HG03378 (cell line): Measurements from ENCODE around the gene TPM3.
A peak's percentile ranks its signal among the peaks of the same experiment; 100 is the strongest.
"Not testable (repeated sequence)": the region's sequence is repeated elsewhere in the genome, so short reads cannot be mapped to it uniquely, and the experiment has no call there.

ENCODE experiments used
- ATAC-seq: cut with Tn5 transposase; IDR thresholded peaks from one replicate; pipeline ENCODE4 v1.9.1; 2021; ENCODE audit warnings: mild to moderate bottlenecking, moderate library complexity; ENCODE audit not compliant: unreplicated experiment

TPM3 gene

DNA sequence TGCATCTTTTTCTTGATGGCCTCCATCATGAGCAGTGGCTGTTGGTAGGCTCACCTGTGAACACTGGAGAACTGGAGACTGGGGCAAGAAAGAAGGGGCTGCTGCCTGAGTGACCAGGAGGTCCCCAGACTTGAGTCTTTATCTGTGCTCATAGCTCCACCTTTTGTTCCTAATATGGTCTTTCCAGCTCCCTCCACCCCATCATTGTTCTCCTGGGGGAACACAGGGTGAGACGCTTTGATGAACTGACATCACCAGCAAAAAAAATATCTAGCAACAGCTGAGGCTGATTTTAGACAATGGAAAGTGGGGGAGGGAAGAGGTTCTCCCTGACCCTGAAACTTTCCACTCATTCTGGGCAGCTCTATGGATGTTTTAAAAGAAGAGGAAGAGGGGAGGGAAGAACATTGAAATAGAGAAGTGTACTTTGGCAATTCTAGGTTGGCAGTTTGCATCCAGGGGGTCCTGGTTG, at the start of gene TPM3:
Gene TPM3 (minus strand): TSS at position 111 of the 472 bp plus-strand sequence. CDS start 82 bp downstream, at position 29.
- no peak for ATAC-seq

- ATAC-seq, result no peak
Observed at GRCh38 chr1:154240294-154240833, 48.5 kb upstream of the TPM3 start.

DNA sequence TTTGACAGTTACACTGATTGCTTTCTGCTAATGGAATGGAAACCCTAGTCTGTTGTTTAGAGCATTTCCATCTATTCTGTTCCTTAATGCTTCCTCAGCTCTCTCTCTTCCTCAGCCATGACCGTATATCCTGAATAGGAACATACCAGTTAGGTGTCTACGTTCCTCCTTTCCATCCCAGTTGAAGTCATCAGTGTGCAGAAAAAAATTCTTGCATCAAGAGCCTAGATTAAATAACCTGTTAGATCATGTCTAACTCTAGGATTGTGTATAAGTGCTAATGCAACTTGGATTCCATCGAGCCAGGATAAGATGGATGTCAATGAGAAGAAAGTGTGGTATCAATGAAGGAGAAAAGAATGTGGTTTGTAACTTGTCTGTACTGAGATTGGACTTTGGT, 47.6 kb upstream of the TPM3 start:
- no peak for ATAC-seq

DNA sequence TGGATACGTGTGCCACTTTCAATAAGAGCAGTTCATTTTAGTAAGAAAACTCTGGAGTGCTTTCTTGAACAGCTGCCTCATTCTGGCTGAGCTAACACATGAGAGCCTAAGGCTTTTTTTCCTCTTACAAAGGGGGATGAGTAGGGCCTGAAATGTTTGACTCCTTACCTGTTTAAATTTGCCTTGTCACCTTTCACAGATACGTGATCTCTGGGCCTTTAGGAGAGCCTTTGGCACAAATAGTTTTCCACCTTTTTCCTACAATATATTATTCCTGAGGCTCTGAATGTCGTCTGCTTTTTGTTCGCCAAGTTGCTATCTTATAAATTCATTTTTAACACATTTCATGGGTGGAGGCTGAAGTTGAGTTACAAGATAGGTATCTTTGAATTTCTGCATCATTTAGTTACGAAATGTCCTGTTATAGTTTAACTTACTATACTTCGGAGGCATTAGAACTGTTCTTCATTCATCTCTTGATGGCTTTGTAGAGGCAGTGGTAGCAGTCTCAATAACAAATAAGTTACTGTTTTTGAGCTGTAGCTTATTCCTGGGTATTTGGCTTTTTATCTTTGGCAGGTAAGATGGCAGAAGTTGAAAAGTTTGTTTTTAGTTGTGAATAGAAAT, 46.1 kb upstream of the TPM3 start:
- no peak for ATAC-seq

DNA sequence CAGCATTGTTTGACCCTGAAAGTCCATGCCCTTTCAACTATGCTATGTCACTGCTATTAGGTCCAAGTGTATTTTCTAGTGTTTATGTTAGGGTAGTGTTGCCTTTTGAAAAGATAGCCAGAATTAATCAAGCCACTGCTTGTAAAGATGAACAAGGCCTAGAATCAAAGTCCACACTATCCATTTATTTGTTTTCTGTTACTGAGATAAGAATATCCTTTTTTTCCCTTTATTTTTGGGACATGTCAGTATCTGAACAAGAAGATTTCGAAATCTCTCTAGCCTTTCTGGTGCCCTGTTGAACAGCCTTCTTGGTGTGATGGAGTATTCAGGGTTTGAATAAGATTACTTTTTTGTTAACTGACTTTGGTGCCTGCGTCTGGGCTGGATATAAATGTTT, 45.5 kb upstream of the TPM3 start:
- ATAC-seq, result no peak

GRCh38 chr1:154236855-154237254, 45.0 kb upstream of the TPM3 start:
- ATAC-seq, result no peak

- not testable (repeated sequence) for ATAC-seq
Observed at GRCh38 chr1:154233127-154233526, 41.2 kb upstream of the TPM3 start.

GRCh38 chr1:154231112-154231511, 39.2 kb upstream of the TPM3 start:
- not testable (repeated sequence) for ATAC-seq

- ATAC-seq, result no peak
Observed at GRCh38 chr1:154225370-154225769, 33.5 kb upstream of the TPM3 start.

GRCh38 chr1:154223621-154224020, 31.7 kb upstream of the TPM3 start:
- ATAC-seq, result no peak

- no peak for ATAC-seq
Observed at GRCh38 chr1:154222918-154223317, 31.0 kb upstream of the TPM3 start.

DNA sequence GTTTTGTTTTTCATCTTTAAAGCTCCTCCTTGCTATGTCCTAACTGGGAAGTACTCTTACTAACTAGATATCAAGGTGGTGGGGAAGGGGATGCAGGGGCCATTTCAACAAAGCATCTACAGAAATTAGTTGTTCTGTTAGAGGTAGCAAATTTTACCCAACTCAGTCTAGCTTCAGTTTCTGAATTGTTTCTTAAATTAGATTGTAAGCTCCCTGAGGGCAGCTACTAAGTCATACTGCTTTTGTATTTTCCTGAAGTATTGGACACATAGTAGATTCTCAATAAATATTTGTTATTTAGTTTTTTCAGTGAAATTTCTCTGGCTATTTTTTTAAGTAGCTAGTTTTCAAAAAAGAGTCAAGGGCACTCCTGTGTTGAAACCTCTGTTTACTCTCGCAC, 30.6 kb upstream of the TPM3 start:
- ATAC-seq, result no peak

GRCh38 chr1:154221278-154222001, 29.5 kb upstream of the TPM3 start:
- ATAC-seq, result no peak

DNA sequence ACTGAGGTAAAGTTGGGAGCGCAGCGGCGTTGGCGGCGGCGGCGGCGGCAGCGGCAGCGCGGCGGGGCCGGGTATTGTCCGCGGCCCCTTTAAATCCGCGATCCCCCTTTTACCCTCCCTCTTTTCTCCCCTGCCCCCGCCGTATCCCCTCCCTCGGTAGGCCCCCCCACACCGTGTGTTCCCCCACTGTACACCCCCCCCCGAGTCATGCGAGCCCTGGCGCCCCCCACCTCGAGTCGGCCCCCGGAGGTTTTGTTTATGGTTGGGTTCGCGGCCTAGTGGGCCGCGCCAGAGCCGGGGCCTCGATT, 29.0 kb upstream of the TPM3 start:
- no peak for ATAC-seq

DNA sequence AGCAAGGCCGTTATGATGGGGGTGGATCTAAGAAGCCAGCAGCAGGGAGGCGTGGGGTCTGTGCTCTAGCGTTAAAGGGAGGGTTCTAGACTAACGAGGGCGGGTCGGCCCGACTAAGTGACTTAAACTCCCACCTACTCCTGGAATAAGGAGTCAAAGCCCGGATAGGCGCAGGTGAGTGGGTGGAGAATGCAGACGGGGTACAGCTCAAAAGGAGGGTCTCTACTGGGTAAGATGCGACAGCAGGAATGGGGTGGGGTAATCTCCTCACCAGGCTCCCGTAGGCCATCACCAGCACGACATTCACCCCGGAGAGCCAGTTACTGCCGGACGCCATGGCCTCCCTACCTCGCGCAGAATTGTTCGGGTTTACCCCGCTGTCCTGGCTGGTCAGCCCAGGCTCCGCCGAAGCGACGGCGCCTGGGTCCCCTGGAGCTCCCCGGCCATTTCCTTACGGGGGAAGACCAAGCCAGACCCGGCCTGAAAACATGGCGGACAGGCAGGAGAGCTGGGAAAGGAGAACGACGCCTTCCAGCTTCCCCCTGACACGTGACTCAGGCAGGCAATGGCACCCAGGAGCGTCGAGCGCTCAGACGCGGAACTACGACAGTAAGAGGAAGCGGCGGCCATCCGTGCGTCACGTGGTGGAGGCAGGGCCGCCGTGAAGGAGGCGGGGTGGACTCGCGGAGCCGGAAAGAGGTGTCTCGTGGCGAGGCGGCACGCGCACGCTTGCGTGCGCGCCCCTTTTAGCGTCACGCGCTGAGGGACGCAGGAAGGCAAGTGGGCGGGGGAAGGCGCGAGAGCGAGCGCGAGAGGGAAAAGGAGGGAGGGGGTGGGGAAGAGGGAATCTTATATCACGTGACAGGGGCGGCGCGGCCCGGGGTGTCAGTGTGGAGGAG, 28.4 kb upstream of the TPM3 start, which contains the start of gene UBAP2L:
Gene UBAP2L (plus strand): TSS at position 885 of the 899 bp plus-strand sequence. CDS start 4,169 bp downstream, outside the sequence.
- peak; percentile 69 for ATAC-seq

DNA sequence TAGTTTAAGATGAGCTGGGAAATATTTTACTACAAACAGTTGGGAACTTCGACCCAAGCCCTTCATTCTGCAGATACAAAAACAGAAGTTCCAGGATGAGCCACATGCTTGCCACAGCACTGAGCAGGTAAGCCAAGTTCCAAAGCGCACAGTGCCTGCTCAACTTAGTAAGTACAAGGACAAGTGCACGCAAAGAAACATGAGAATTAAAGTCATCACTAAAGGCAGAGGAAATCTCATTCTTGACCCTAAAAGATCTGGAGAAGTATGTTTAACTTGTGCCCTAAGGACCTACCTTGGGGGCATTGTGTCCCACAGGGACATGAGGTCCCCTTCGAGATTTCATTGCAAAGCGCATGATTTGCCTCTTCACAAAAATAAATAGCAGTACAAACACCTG, 27.6 kb upstream of the TPM3 start:
- ATAC-seq, result no peak

GRCh38 chr1:154218545-154218944, 26.6 kb upstream of the TPM3 start:
- no peak for ATAC-seq

DNA sequence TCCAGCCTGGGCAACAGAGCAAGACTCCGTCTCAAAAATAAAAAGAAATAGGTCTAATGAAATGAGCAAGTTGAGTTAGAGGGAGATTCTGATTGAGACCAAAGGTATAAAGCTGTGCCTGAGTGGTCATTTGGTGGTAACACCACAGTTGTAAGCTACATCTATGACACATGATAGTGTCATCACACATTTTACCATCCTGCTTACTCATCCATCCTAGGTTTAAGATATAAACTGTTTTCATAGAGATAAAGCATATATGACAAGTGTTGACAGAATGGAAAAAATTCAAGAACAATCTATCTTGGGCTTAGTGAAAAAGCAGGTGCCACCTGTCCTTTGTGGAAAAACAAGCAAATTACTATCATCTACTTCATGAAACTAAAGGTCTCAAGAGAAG, 21.4 kb upstream of the TPM3 start:
- no peak for ATAC-seq

DNA sequence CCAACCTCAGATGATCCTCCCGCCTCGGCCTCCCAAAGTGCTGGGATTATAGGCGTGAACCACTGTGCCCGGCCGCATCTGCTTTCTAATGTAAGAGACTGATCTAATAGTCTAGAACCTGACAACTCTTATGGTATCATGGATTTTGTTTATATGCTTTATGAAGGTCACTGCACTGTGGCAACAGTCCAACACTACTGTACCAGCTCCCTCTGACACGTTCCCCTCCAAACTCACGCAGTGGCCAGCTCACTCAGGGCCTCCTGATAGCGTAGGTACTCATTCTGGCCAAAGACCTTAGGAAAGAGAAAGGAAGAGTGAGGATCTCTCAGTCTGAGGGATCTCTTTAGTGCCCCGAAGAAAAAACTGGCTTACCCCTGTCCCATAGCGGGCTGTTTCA, 20.2 kb upstream of the TPM3 start:
- ATAC-seq, result no peak

- ATAC-seq, result no peak
Observed at GRCh38 chr1:154208677-154209388, 16.9 kb upstream of the TPM3 start.

- ATAC-seq, result no peak
Observed at GRCh38 chr1:154207262-154207661, 15.4 kb upstream of the TPM3 start.
